Sigmoid colon (tissue), 4 donors: ENCODE measurements around the gene CDK6.

Experiments used
- CTCF ChIP-seq, 4 experiments: fragments of 450-650 bp in 3 of 4; fragments of 200-600 bp in 1 of 4; IDR thresholded peaks; one replicate each; pipeline ENCODE4 v1.5.1; 2016 to 2019; ENCODE audit warnings: antibody characterized with exemption in 4 of 4, mild to moderate bottlenecking in 3 of 4, moderate library complexity in 2 of 4
- EP300 ChIP-seq, 4 donors: sonication (generic); formaldehyde crosslinking; IDR thresholded peaks; one replicate each; pipeline ENCODE4 v1.6.1; 2017; ENCODE audit warnings: antibody characterized with exemption in 4 of 4
- POLR2A ChIP-seq, 2 donors: fragments of 450-650 bp; IDR thresholded peaks; one replicate each; pipeline ENCODE4 v1.6.1; 2016; ENCODE audit warnings: antibody characterized with exemption in 2 of 2, mild to moderate bottlenecking in 2 of 2, moderate library complexity in 2 of 2
- POLR2AphosphoS5 ChIP-seq, 4 donors: sonication (generic); formaldehyde crosslinking; IDR thresholded peaks; one replicate each; pipeline ENCODE4 v1.6.1; 2017; ENCODE audit warnings: antibody characterized with exemption in 4 of 4

- TF ChIP-seq POLR2A (IDR thresholded peaks at IDR 0.05) (no peak), CTCF (IDR thresholded peaks at IDR 0.05) (no peak), EP300 (IDR thresholded peaks at IDR 0.05) (no peak), POLR2AphosphoS5 (IDR thresholded peaks at IDR 0.05) (no peak)
Observed at GRCh38 chr7:92622685-92623084, 213.7 kb downstream of the CDK6 start.
